OCI-LY1 (cell line): Measurements from ENCODE around the gene MCC.

Experiments
- H2AFZ ChIP-seq: fragments of 200-600 bp; sonication (generic), shearing (Covaris generic); 2 replicates; pipeline ENCODE4 v1.6.0; 2014; ENCODE audit warnings: antibody characterized with exemption, mild to moderate bottlenecking, low read length
- H3F3A ChIP-seq: fragments of 200-600 bp; sonication (generic), shearing (Covaris generic); 2 replicates; pipeline ENCODE4 v1.6.0; 2014; ENCODE audit warnings: mild to moderate bottlenecking, antibody characterized with exemption, low read length, moderate library complexity; ENCODE audit not compliant: insufficient read depth
- H3K27ac ChIP-seq: fragments of 200-600 bp; sonication (generic); 2 replicates; pipeline ENCODE4 v1.5.1; 2014; ENCODE audit warnings: low read length, mixed run types, mild to moderate bottlenecking, low read depth; ENCODE audit not compliant: poor library complexity, severe bottlenecking
- H3K27me3 ChIP-seq: fragments of 200-600 bp; sonication (generic); 2 replicates; pipeline ENCODE4 v1.6.0; 2014; ENCODE audit warnings: antibody characterized with exemption, mild to moderate bottlenecking, low read length, moderate library complexity; ENCODE audit not compliant: insufficient read depth
- H3K36me3 ChIP-seq: fragments of 200-600 bp; sonication (generic); 2 replicates; pipeline ENCODE4 v1.6.1; 2014; ENCODE audit warnings: mild to moderate bottlenecking, antibody characterized with exemption, low read length, moderate library complexity, mixed read lengths; ENCODE audit not compliant: insufficient read depth
- H3K4me1 ChIP-seq: fragments of 200-600 bp; sonication (generic); 2 replicates; pipeline ENCODE4 v1.5.1; 2014; ENCODE audit warnings: mild to moderate bottlenecking, low read length, moderate library complexity; ENCODE audit not compliant: insufficient read depth, severe bottlenecking
- H3K4me2 ChIP-seq: fragments of 200-600 bp; sonication (generic), shearing (Covaris generic); 2 replicates; pipeline ENCODE4 v1.6.1; 2014; ENCODE audit warnings: low read length
- H3K4me3 ChIP-seq: fragments of 200-600 bp; sonication (generic); 2 replicates; pipeline ENCODE4 v1.5.1; 2014; ENCODE audit warnings: low read length, low read depth, mild to moderate bottlenecking, mixed read lengths; ENCODE audit not compliant: poor library complexity, severe bottlenecking
- H3K79me2 ChIP-seq: fragments of 200-600 bp; shearing (Covaris generic); 2 replicates; pipeline ENCODE4 v1.6.1; 2016; ENCODE audit warnings: mixed run types, low read length, mixed read lengths; ENCODE audit not compliant: insufficient read depth
- H3K9ac ChIP-seq: fragments of 200-600 bp; sonication (generic), shearing (Covaris generic); 2 replicates; pipeline ENCODE4 v1.6.1; 2014; ENCODE audit warnings: mild to moderate bottlenecking, low read length, mixed read lengths
- H3K9me2 ChIP-seq: fragments of 200-600 bp; sonication (generic), shearing (Covaris generic); 2 replicates; pipeline ENCODE4 v1.6.1; 2014; ENCODE audit warnings: low read depth, mild to moderate bottlenecking, low read length, mixed read lengths
- H3K9me3 ChIP-seq: fragments of 200-600 bp; shearing (Covaris generic); 2 replicates; pipeline ENCODE4 v1.6.1; 2014; ENCODE audit warnings: low read length, mixed read lengths
- H4K20me1 ChIP-seq: fragments of 200-600 bp; sonication (generic), shearing (Covaris generic); 2 replicates; pipeline ENCODE4 v1.6.0; 2016; ENCODE audit warnings: mild to moderate bottlenecking, low read length; ENCODE audit not compliant: insufficient read depth
- EZH2 ChIP-seq: fragments of 200-600 bp; sonication (generic), shearing (Covaris generic); IDR thresholded peaks from 2 replicates; pipeline ENCODE4 v1.8.0; 2017; ENCODE audit warnings: borderline replicate concordance, mixed run types, mild to moderate bottlenecking, antibody characterized with exemption, low read length, moderate library complexity, mixed read lengths
- TF ChIP-seq, protein P1 (sequence below): fragments of 200-600 bp; sonication (generic), shearing (Covaris generic); IDR thresholded peaks from 2 replicates; pipeline ENCODE4 v1.5.1; 2017; ENCODE audit warnings: mild to moderate bottlenecking, antibody characterized with exemption, low read length, moderate library complexity, mixed read lengths

The MCC gene

GRCh38 chr5:113235884-113236283, 252.4 kb downstream of the MCC start:
- Histone ChIP-seq H3K27me3 (no peaks in the 10 kb centered on the region), H3K9me3 (no peaks in the 10 kb centered on the region), H3K4me3 (no peak overlapping the region), H3K9me2 (no peaks in the 10 kb centered on the region), H3K9ac (no peak overlapping the region), H3F3A (no peaks in the 10 kb centered on the region), H3K27ac (no peak overlapping the region), H4K20me1 (no peaks in the 10 kb centered on the region), H2AFZ (no peak overlapping the region), H3K36me3 (no peaks in the 10 kb centered on the region), H3K79me2 (no peaks in the 10 kb centered on the region), H3K4me2 (no peak overlapping the region), H3K4me1 (no peaks in the 10 kb centered on the region)
- no peak for TF ChIP-seq EZH2
- TF ChIP-seq, protein P1, sequence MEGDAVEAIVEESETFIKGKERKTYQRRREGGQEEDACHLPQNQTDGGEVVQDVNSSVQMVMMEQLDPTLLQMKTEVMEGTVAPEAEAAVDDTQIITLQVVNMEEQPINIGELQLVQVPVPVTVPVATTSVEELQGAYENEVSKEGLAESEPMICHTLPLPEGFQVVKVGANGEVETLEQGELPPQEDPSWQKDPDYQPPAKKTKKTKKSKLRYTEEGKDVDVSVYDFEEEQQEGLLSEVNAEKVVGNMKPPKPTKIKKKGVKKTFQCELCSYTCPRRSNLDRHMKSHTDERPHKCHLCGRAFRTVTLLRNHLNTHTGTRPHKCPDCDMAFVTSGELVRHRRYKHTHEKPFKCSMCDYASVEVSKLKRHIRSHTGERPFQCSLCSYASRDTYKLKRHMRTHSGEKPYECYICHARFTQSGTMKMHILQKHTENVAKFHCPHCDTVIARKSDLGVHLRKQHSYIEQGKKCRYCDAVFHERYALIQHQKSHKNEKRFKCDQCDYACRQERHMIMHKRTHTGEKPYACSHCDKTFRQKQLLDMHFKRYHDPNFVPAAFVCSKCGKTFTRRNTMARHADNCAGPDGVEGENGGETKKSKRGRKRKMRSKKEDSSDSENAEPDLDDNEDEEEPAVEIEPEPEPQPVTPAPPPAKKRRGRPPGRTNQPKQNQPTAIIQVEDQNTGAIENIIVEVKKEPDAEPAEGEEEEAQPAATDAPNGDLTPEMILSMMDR = no peak

GRCh38 chr5:113234546-113234945, 253.7 kb downstream of the MCC start:
- Histone ChIP-seq H3K4me2 (no peak overlapping the region), H3F3A (no peaks in the 10 kb centered on the region), H3K9me3 (no peaks in the 10 kb centered on the region), H3K27me3 (no peaks in the 10 kb centered on the region), H3K4me1 (no peaks in the 10 kb centered on the region), H3K27ac (no peak overlapping the region), H4K20me1 (no peaks in the 10 kb centered on the region), H2AFZ (no peak overlapping the region), H3K79me2 (no peaks in the 10 kb centered on the region), H3K9me2 (no peaks in the 10 kb centered on the region), H3K9ac (no peak overlapping the region), H3K4me3 (no peak overlapping the region), H3K36me3 (no peaks in the 10 kb centered on the region)
- TF ChIP-seq EZH2 = no peak
- TF ChIP-seq, protein P1 = no peak

- H4K20me1 ChIP-seq = no peaks in the 10 kb centered on the region
- no peaks in the 10 kb centered on the region for H3K27me3 ChIP-seq
- no peak overlapping the region for H2AFZ ChIP-seq
- no peak overlapping the region for H3K9ac ChIP-seq
- H3K4me2 ChIP-seq = no peak overlapping the region
- H3K27ac ChIP-seq = no peak overlapping the region
- H3K36me3 ChIP-seq = no peaks in the 10 kb centered on the region
- no peak for TF ChIP-seq EZH2
- TF ChIP-seq, protein P1 = no peak
- H3K4me3 ChIP-seq = no peak overlapping the region
- H3K9me3 ChIP-seq = no peaks in the 10 kb centered on the region
- no peaks in the 10 kb centered on the region for H3K4me1 ChIP-seq
- H3K79me2 ChIP-seq = no peaks in the 10 kb centered on the region
- no peaks in the 10 kb centered on the region for H3F3A ChIP-seq
- H3K9me2 ChIP-seq = no peaks in the 10 kb centered on the region
These were observed 254.6 kb downstream of the MCC start for GRCh38 chr5:113233606-113234005.
